Activated gamma-delta T cell treated with anti-CD3 and anti-CD28 coated beads, Interleukin-2, amount 50 U/mL, for 16 hours (primary cell): ENCODE data around the gene GPAT2.
"Not testable (repeated sequence)": the region's sequence is repeated elsewhere in the genome, so short reads cannot be mapped to it uniquely, and the experiment has no call there.

Experiments
- DNase-seq: peaks from one replicate; pipeline ENCODE4 v3.0.0-alpha.2; 2020; ENCODE audit warnings: low read depth

Gene GPAT2

GRCh38 chr2:96034792-96035191 lies at the start of gene GPAT2:
TSS of gene GPAT2 (minus strand) at chr2:96034916. CDS start at chr2:96032359, 2,557 bp downstream.
- DNase-seq, result not testable (repeated sequence)

GRCh38 chr2:96083989-96084857 lies 49.5 kb upstream of the GPAT2 start:
- DNase-seq, result no peak

DNA sequence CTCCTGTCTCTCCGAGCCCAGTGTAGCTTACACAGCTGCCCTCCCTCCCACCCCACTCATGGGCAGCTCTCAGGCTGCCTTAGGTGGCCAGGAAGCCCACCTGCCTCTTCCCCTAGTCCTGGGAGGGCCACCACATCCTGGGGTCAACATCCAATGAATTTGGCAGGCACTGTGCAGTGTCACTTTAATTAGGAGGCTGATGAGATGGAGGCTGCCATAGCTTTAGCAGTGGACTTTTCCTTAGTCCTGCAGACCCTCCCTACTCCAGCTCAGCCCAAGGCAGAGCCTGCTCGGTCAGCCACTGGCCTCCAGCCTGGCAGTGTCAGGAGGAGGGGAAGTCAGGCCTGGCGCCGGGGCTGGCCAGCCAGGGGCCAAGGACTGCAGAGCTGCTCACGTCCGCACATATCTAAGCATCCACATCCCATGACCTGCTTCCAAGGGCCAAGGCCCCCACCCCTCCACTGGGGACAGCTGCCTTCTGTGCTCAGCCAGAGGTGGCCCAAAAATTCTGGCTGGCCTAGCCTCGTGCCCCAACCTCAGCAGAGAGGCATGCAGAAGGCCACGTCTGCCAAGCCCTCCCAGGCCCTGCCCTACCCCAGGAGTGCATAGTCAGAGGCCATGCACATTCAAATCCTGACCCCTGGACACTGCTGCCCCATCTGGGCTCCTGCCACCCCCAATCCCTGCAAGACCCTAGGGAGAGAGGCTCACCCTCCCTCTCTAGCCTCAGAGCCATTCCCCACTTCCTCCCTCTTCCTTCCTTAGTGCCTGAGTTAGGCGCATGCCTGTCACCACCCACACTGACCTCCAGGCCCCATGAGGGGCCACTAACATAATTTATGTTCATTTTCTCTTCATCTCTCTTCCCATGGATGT lies 48.6 kb upstream of the GPAT2 start:
- no peak for DNase-seq

DNA sequence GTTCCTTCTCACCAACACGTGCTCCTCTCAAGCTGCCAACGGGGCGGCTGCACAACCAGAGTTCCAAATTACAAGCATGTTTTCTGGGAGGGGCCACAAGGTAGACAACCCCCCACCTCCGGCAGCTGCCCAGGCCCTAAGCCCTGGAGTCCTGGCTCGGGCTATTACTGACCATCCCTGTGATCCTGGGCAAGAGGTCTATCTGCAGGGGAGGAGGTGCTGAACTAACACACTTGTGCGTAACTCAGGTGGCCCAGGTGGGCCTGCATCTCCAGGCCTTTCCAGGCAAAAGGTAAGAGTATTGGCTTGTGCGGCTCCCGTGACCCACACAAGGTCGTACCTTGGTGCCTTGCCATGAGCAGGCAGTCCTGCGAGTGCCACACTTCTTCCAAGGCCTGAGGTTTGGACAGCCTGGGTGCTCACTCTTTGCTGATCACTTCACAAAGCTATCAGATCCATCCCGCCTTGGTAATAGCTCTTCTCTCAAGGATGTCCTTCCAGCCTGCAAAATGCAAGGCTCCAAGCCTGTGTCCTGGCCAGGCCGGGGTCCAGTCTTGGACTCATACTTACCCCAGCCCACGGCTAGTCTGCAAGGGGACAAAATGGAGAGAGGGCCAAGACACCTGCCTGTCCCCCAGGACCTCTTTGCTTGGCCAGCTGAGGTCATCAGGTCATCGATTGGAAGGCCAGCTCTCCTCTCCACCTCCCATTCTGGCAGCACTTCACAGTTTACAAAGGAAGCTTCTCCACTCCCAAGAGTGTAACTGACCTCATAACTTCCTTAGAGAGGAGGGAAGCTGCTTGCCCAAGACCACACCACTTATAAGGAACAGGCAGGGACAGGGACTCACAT lies 47.7 kb upstream of the GPAT2 start:
- no peak for DNase-seq

DNA sequence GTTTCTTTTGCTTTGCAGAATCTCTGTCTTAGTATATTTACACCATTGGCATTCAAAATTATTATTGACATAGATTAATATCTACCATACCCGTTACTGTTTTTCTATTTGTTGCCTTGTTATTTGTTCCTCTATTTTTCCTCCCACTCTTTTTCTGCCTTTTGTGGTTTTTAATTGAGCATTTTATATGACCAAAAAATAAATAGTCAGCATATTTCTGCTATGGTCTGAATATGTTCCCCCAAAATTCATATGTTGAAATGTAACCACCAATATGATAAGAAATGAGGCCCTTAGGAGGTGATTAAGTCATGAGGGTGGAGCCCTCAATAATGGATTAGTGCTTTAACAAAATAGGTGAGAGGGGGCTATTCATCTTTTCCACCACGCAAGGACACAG lies 46.3 kb upstream of the GPAT2 start:
- DNase-seq, result no peak

- no peak for DNase-seq
These were observed 40.6 kb upstream of the GPAT2 start for GRCh38 chr2:96075199-96075771.

DNA sequence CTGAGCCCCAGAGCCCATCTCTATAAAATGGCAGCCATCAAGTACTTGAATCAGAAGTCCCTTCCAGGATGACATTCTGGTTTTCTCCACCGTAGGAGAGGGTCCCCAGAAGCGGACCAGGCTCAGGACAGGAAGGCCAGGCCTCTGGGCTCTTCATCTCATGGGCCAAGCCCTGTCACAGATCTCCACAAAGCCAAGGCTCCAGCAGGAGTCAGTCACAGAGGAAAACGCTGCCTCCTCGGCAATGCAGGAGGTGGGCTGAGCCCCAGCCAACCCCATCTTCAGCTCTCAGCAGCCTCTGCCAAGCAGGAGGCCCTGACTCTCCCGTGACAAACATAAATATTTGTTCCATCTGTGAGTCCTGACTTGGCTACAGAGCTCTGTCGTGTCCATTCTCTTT lies 39.4 kb upstream of the GPAT2 start:
- no peak for DNase-seq

GRCh38 chr2:96073170-96073775 lies 38.6 kb upstream of the GPAT2 start:
- no peak for DNase-seq

- DNase-seq, result no peak
These were observed 38.0 kb upstream of the GPAT2 start for GRCh38 chr2:96072746-96073145.

GRCh38 chr2:96071977-96072491 lies 37.3 kb upstream of the GPAT2 start:
- not testable (repeated sequence) for DNase-seq

GRCh38 chr2:96071087-96071976 lies 36.6 kb upstream of the GPAT2 start:
- not testable (repeated sequence) for DNase-seq

- not testable (repeated sequence) for DNase-seq
These were observed 35.6 kb upstream of the GPAT2 start for GRCh38 chr2:96070351-96070750.

DNA sequence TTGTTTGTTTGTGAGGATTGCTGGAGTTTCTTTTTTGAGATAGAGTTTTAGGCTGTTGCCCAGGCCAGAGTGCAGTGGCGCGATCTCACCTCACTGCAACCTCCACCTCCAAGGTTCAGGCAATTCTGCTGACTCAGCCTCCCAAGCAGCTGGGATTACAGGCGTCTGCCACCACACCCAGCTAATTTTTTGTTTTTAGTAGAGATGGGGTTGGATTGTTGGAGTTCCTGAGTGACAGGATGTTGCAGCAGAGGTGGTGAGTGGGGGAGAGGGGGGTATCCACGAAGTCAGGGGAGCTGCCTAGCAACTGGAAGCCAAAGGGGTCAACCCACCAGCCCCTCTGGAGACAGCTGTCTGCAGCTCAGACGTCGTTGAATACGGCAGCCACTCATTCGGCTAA lies 35.2 kb upstream of the GPAT2 start:
- not testable (repeated sequence) for DNase-seq

DNA sequence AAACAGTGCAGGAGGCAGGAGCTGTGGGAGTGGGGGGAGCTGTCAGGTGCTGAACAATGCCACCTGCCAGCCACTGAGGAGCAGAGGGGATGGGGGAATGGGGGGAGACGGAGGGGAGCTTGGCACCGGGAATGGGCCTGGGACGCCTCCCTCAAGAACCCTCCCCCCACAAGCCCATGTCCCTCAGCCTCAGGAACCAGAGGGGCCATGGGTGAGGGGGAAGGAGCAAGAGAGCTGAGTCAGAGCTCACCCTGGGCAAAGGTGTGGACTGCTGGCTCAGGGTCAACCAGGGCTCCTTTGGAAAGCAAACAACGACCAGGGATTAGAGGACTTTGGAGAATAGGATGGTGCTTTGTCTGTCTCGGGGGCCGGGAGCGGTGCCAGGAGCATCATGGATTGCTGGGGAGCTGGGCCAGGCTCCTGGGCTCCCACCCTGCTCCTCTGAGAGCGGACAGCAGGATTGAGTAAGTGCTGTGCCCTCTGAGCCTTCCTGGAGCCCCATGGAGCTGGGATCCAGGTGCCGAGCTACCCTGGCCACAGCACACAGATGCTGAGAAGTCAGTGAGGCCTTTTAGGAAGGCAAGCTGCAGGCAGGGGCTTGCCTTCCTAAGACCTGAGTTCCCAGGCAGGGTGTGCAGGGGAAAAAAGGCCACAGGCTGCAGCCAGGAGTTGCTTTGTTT lies 33.3 kb upstream of the GPAT2 start:
- DNase-seq, result not testable (repeated sequence)

DNA sequence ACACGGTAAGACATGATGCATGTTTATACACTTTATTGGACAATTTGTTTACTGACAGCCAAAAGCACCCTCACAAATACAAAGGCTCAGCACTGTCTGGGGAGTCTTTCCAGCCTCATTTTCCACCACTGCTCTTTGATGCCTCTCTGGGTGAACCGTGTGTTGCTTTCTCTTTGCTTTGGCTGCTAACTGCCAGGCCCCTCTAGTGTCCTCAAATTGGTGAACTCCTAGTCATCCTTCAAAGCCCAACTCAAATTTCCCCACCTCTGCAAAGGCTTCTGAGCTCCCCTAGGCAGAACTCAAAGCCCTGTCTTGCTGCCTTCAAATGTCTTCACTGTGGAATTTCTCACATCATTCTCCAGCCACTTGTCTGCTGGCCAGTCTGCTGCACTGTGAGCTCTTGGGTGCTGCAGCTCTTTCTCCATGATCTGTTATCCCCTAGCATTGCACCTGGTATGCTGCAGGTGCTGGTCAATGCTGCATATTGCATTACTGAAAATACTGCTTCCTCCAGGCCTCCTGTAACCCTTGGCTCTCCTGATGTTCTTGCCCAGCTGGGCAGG lies 32.5 kb upstream of the GPAT2 start:
- not testable (repeated sequence) for DNase-seq

DNA sequence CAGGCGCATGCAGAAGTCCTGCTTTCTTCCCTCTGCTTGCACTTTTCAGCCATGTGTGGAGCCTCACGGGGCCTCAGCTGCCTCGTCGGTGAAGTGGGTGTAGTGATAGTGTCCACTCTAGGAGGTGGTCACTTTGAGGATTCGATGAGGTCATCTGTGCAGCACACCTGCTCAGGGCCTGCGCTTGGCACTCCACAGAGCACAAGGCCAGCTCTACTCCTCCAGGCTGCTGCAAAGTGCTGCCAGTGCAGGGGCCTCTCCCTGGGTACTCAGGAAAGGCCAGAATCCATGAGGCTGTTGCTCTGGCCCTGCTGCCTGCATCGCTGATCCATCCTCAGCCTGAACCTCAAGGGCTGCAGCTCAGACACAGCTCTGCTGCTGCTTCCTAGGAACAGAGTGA lies 31.8 kb upstream of the GPAT2 start:
- DNase-seq, result not testable (repeated sequence)

DNA sequence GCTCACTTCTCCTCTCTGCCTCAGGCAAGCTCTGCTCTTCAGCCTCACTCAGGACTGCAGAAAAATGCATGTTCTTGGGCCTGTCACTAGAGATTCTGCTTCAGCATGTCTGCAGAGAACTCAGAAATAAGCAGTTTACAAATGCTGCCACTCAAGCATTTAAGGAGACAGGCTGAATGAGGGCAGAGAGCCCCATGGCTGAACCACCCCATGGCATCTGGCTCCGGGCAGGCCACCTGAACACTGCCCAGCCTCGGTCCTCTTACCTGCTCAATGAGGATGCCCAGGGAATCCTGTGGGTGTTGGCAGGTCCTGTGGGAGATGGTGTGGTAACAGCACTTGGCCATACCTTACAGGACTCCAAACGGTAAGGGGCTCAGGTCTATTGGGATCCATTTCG lies 31.2 kb upstream of the GPAT2 start:
- DNase-seq, result not testable (repeated sequence)

DNA sequence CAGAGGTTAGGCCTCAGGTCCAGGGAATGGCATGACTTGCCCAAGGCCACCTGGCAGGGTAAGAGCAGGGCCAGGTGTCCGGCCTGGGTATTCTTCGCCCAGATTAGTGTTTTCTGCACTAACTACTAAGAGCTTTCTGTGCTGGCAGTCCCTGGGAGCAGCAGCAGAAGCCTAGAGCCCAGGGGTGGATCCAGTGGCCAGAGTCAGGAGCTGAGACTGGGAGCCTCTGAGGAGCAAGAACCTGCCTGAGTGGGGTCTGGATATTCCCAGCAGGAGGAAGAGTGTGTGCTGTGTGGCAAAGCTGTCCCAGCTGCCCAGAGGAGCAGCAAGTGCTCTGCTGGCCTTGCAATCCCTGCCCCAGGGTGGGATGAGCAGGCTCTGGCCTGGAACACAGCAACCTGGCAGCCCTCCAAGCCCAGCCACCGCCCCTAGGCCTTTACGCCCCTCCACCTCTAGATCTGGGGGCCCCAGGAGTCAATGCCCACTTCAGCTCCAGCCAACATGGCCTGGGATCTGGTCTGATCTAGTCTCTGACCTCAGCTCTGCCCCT lies 30.7 kb upstream of the GPAT2 start:
- no peak for DNase-seq

DNA sequence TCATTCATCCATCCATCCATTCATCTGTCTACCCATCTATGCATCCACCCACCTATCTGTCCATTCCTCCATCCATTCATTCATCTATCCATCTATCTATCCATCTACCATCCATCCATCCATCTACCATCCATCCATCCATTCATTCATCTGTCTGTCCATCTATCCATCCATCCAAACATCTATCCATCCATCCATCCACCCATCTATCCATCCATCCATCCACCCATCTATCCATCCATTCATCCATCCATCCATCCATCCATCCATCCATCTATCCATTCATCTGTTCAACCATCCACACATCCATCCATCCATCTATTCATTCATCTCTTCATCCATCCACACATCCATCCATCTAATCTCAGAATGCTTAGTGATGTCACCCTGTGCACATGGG lies 30.0 kb upstream of the GPAT2 start:
- not testable (repeated sequence) for DNase-seq
